OCI-LY7 (cell line): ENCODE data around the gene C4B.

Source experiments
- CTCF ChIP-seq: fragments of 200-600 bp; sonication (generic); conservative IDR thresholded peaks from 2 replicates; pipeline ENCODE4 v1.5.1; 2014; ENCODE audit warnings: mild to moderate bottlenecking, antibody characterized with exemption, low read length, moderate library complexity, mixed read lengths
- EZH2phosphoT487 ChIP-seq: fragments of 200-600 bp; sonication (generic); IDR thresholded peaks from 2 replicates; pipeline ENCODE4 v1.6.1; 2018; ENCODE audit warnings: low read depth, borderline replicate concordance, mild to moderate bottlenecking, mixed run types, antibody characterized with exemption, low read length, moderate library complexity, mixed read lengths

- TF ChIP-seq CTCF, result no peak
- no peak for TF ChIP-seq EZH2phosphoT487
Measured at GRCh38 chr6:32073101-32073500, 58.5 kb downstream of the C4B start.
